Gastroesophageal sphincter (tissue), 4 donors: ENCODE measurements around the gene TNRC6A. TPM values are rescaled to one million over a fixed set of nuclear protein-coding genes. Genes with fewer than 3 reads are reported as not detected.

ENCODE experiments used
- ATAC-seq: fragments of 150-250 bp; one replicate; pipeline ENCODE4 v1.9.1; 2016; ENCODE audit warnings: mild to moderate bottlenecking, moderate library complexity
- H3K27ac ChIP-seq, 4 donors: fragments of 200-600 bp; sonication (generic) in 3 of 4; 1 replicate in 3 of 4; 2 replicates in 1 of 4; pipeline ENCODE4 v1.5.1; 2016 to 2019
- H3K27me3 ChIP-seq: fragments of 200-600 bp; sonication (generic); one replicate; pipeline ENCODE4 v1.5.1; 2019
- H3K36me3 ChIP-seq, 2 donors: fragments of 200-600 bp; sonication (generic); one replicate each; pipeline ENCODE4 v1.5.1; 2019; ENCODE audit warnings: control low read depth in 1 of 2
- H3K4me1 ChIP-seq, 3 donors: fragments of 200-600 bp; sonication (generic); 1 replicate in 2 of 3; 2 replicates in 1 of 3; pipeline ENCODE4 v1.5.1; 2016 to 2019; ENCODE audit warnings: control low read depth in 2 of 3
- H3K4me3 ChIP-seq, 2 donors: fragments of 200-600 bp; sonication (generic); one replicate each; pipeline ENCODE4 v1.5.1; 2019; ENCODE audit warnings: mild to moderate bottlenecking in 1 of 2, moderate library complexity in 1 of 2
- H3K9me3 ChIP-seq, 3 donors: fragments of 200-600 bp; sonication (generic); one replicate each; pipeline ENCODE4 v1.5.1; 2017 to 2019; ENCODE audit warnings: control low read depth in 2 of 3
- EP300 ChIP-seq: sonication (generic); formaldehyde crosslinking; IDR thresholded peaks from one replicate; pipeline ENCODE4 v1.6.1; 2017; ENCODE audit warnings: antibody characterized with exemption, mild to moderate bottlenecking
- POLR2A ChIP-seq, 2 donors: fragments of 450-650 bp; IDR thresholded peaks; one replicate each; pipeline ENCODE4 v1.6.1; 2017; ENCODE audit warnings: antibody characterized with exemption in 2 of 2, mild to moderate bottlenecking in 2 of 2, moderate library complexity in 1 of 2
- POLR2AphosphoS5 ChIP-seq: sonication (generic); formaldehyde crosslinking; IDR thresholded peaks from one replicate; pipeline ENCODE4 v1.6.1; 2017; ENCODE audit warnings: antibody characterized with exemption
- WGBS, 2 donors: methylation state at CpG; one replicate each; pipeline ENCODE4 v1.1.5; 2018; ENCODE audit warnings: low coverage in 1 of 2; 5-methylcytosine and 5-hydroxymethylcytosine counted together
- total RNA-seq, 4 donors: library from RNA; depleted of rRNA; stranded (reverse); fragments of >200 nt; gene quantifications; one replicate each; pipeline ENCODE4 v1.1.0, GENCODE V29; 2016
- TF ChIP-seq, protein P1 (sequence below), 4 experiments: fragments of 200-600 bp in 2 of 4; fragments of 450-650 bp in 2 of 4; sonication (generic) in 1 of 4; IDR thresholded peaks; one replicate each; pipeline ENCODE4 v1.5.1; 2017 to 2019; ENCODE audit warnings: antibody characterized with exemption in 4 of 4, mild to moderate bottlenecking in 2 of 4, moderate library complexity in 2 of 4

The TNRC6A gene
- total RNA-seq, 4 donors from 2014 or later, result 33.4 to 71.1 (median 58.6) TPM

DNA sequence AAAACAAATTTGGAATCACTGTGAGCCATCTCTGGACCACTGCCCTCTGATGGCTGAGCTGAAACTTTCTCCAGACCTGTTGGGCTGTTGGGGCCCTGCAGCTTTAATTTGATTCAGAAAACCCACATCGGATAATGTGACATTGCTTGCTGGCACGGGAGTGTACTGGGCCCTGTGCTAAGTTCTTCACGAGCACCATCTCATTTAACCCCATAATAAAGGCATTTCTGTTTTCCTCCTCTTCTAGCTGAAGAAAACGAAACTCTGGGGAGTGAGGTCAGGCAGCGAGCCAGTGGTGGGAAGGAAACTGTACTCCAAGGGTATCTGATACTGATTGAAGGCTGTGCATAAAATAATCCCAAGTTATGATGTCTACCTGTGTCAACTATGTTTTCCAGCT lies 34.5 kb upstream of the TNRC6A start:
- no peak overlapping the region for H3K27ac ChIP-seq
- WGBS, 2 donors, result 31 to 52% methylated on average over 3 to 5 of the region's 5 CpGs
- H3K4me3 ChIP-seq, result no peak overlapping the region
- no peaks in the 10 kb centered on the region for H3K27me3 ChIP-seq
- H3K36me3 ChIP-seq, result no peaks in the 10 kb centered on the region
- H3K4me1 ChIP-seq, result peaks cover 0 to 4% (median 0%) of the 10 kb centered on the region in 3 donors
- ATAC-seq, result no peak
- TF ChIP-seq EP300 (no peak), POLR2A (IDR thresholded peaks at IDR 0.05) (no peak), POLR2AphosphoS5 (no peak)
- TF ChIP-seq, protein P1, sequence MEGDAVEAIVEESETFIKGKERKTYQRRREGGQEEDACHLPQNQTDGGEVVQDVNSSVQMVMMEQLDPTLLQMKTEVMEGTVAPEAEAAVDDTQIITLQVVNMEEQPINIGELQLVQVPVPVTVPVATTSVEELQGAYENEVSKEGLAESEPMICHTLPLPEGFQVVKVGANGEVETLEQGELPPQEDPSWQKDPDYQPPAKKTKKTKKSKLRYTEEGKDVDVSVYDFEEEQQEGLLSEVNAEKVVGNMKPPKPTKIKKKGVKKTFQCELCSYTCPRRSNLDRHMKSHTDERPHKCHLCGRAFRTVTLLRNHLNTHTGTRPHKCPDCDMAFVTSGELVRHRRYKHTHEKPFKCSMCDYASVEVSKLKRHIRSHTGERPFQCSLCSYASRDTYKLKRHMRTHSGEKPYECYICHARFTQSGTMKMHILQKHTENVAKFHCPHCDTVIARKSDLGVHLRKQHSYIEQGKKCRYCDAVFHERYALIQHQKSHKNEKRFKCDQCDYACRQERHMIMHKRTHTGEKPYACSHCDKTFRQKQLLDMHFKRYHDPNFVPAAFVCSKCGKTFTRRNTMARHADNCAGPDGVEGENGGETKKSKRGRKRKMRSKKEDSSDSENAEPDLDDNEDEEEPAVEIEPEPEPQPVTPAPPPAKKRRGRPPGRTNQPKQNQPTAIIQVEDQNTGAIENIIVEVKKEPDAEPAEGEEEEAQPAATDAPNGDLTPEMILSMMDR (IDR thresholded peaks at IDR 0.05), result no peak
- no peaks in the 10 kb centered on the region for H3K9me3 ChIP-seq

DNA sequence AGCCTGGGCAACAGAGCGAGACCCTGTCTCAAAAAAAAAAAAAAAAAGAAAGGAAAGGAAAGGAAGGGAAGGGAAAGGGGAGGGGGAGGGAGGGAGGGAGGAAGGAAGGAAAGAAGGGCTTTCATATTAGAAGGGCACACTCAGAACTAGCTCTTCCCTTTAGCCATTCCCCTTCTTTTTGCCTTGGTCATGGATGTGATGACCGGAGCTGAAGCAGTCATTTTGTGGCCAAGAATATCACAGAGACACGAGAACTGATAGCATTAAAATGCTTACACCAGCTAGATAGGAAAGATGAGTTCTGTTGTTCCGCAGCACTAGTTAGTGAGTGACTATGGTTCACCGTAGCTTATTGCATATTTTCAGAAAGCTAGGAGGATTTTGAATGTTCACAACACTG lies 32.8 kb upstream of the TNRC6A start:
- Histone ChIP-seq H3K9me3 (no peaks in the 10 kb centered on the region), H3K36me3 (no peaks in the 10 kb centered on the region), H3K27me3 (no peaks in the 10 kb centered on the region), H3K27ac (no peak overlapping the region), H3K4me1 (peaks cover 8 to 20% (median 11%) of the 10 kb centered on the region in 3 donors), H3K4me3 (no peak overlapping the region)
- no peak for ATAC-seq
- TF ChIP-seq EP300 (no peak), POLR2A (IDR thresholded peaks at IDR 0.05) (no peak), POLR2AphosphoS5 (no peak)
- TF ChIP-seq, protein P1 (IDR thresholded peaks at IDR 0.05), result no peak
- WGBS, 2 donors, result 75 to 93% methylated on average over 3 to 4 of the region's 5 CpGs

DNA sequence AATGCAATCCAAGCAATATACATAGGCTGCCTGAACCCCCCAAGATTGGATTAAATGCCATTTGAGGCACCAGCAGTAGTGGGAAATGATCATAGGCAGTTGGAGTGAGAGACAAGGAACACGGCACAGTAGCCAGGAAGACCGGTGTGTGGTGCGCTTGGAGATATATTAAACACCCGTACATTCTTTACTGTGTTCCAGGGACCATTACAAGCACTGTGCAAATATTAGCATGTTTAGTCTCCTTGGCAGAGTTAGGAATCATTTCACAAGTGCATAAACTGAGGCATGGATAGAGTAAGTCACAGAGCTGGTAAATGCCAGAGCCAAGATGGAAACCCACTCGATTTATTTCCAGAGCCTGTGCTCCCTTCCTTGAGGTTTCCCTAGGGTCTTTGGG lies 31.1 kb upstream of the TNRC6A start:
- 70 to 84% methylated on average over 4 to 5 of the region's 5 CpGs for WGBS, 2 donors
- Histone ChIP-seq H3K4me1 (peaks cover 8 to 30% (median 16%) of the 10 kb centered on the region in 3 donors), H3K4me3 (no peak overlapping the region), H3K27ac (peak overlapping the region in 2 of 4 donors; percentile 83 to 86), H3K36me3 (no peaks in the 10 kb centered on the region), H3K9me3 (no peaks in the 10 kb centered on the region), H3K27me3 (no peaks in the 10 kb centered on the region)
- no peak for ATAC-seq
- TF ChIP-seq POLR2AphosphoS5 (no peak), EP300 (no peak), POLR2A (IDR thresholded peaks at IDR 0.05) (no peak)
- TF ChIP-seq, protein P1 (IDR thresholded peaks at IDR 0.05), result no peak

DNA sequence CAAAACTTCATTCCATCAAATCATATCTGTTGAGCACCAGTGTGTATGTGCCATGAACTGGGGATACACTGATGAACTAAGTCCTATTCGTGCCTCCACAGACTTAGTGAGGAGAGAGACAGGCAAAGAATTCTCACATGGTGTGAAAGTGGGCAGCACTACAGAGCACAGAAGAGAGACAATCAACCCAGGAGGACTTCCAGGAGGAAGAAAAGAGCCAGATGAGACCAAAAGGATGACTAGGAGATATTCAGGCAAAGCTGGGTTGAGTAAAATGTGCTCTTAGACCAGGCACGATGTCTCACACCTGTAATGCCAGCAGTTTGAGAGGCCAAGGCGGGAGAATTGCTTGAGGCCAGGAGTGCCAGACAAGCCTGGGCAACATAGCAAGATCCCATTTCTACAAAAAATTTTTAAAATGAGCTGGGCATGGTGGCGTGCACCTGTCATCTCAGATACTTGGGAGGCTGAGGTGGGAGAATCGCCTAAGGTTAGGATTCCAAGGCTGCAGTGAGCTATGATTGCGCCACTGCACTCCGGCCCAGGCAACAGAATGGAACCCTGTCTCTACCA lies 30.2 kb upstream of the TNRC6A start:
- Histone ChIP-seq H3K4me3 (no peak overlapping the region), H3K27ac (peak overlapping the region in 3 of 4 donors; percentile 48 to 86 (median 83)), H3K9me3 (no peaks in the 10 kb centered on the region), H3K36me3 (no peaks in the 10 kb centered on the region), H3K27me3 (no peaks in the 10 kb centered on the region), H3K4me1 (peaks cover 8 to 30% (median 16%) of the 10 kb centered on the region in 3 donors)
- TF ChIP-seq EP300 (no peak), POLR2AphosphoS5 (no peak), POLR2A (IDR thresholded peaks at IDR 0.05) (no peak)
- TF ChIP-seq, protein P1 (IDR thresholded peaks at IDR 0.05), result no peak
- WGBS, 2 donors, result 90 to 100% methylated on average over 2 to 6 of the region's 7 CpGs
- ATAC-seq, result no peak
